ENCODE results near the gene GALNT12. TPM values are rescaled to one million over a fixed set of nuclear protein-coding genes. Genes with fewer than 3 reads are reported as not detected.

Gene GALNT12
- total and polyA plus RNA-seq, 2 experiments from 2014 or later: 14.6 to 23.6 TPM

- no peak overlapping the region for H2AFZ ChIP-seq
- H3K27me3 Mint-ChIP-seq (ENCODE audit: insufficient read depth, low read depth, poor library complexity): no peaks in the 10 kb centered on the region
- H3K36me3 Mint-ChIP-seq (ENCODE audit: low read depth): no peaks in the 10 kb centered on the region
- no peaks in the 10 kb centered on the region for H3K79me2 ChIP-seq (replicated peaks; ENCODE audit: insufficient read depth)
- TF ChIP-seq ZNF114 (CRISPR knock-in tag; IDR thresholded peaks at IDR 0.05) (no peak), STAT1 (IDR thresholded peaks at IDR 0.05; ENCODE audit: unreplicated experiment) (no peak), NANOG (IDR thresholded peaks at IDR 0.05; ENCODE audit: borderline replicate concordance) (no peak), REST (IDR thresholded peaks at IDR 0.05; ENCODE audit: unreplicated experiment) (no peak)
- H3K27ac Mint-ChIP-seq: no peak overlapping the region
- no peak overlapping the region for H3K4me2 ChIP-seq
- H3K36me3 ChIP-seq (ENCODE audit: insufficient read depth): no peaks in the 10 kb centered on the region
- H3K4me1 ChIP-seq (ENCODE audit: insufficient read depth): peaks cover 8% of the 10 kb centered on the region; the same call in 1 of the 2 replicates
- H3K4me1 Mint-ChIP-seq: no peaks in the 10 kb centered on the region
- H3K27me3 ChIP-seq (ENCODE audit: insufficient read depth): no peaks in the 10 kb centered on the region
- ATAC-seq (no peak), DNase-seq (ENCODE audit: low spot score) (no peak)
- no peaks in the 10 kb centered on the region for H3K9me2 ChIP-seq (ENCODE audit: insufficient read depth)
- H3K4me3 Mint-ChIP-seq: no peak overlapping the region
- H3K4me3 ChIP-seq: no peak overlapping the region
- H3F3A ChIP-seq (replicated peaks; ENCODE audit: low read depth): no peaks in the 10 kb centered on the region
- H3K27ac ChIP-seq (ENCODE audit: low read depth): no peak overlapping the region
- H3K9me3 Mint-ChIP-seq: peaks cover 8% of the 10 kb centered on the region; the same call in 2 of the 3 replicates
- no peaks in the 10 kb centered on the region for H4K20me1 ChIP-seq (replicated peaks; ENCODE audit: insufficient read depth)
These were observed 89.2 kb downstream of the GALNT12 start for GRCh38 chr9:98896632-98897031.

- no peaks in the 10 kb centered on the region for H3K9me2 ChIP-seq (ENCODE audit: insufficient read depth)
- no peaks in the 10 kb centered on the region for H3K27me3 Mint-ChIP-seq (ENCODE audit: insufficient read depth, low read depth, poor library complexity)
- H3K4me1 Mint-ChIP-seq: no peaks in the 10 kb centered on the region
- no peaks in the 10 kb centered on the region for H3F3A ChIP-seq (replicated peaks; ENCODE audit: low read depth)
- no peak for DNase-seq (ENCODE audit: low spot score)
- no peaks in the 10 kb centered on the region for H3K27me3 ChIP-seq (ENCODE audit: insufficient read depth)
- peaks cover 8% of the 10 kb centered on the region; the same call in 2 of the 3 replicates for H3K9me3 Mint-ChIP-seq
- H4K20me1 ChIP-seq (replicated peaks; ENCODE audit: insufficient read depth): no peaks in the 10 kb centered on the region
- H3K27ac Mint-ChIP-seq: no peak overlapping the region
- peaks cover 8% of the 10 kb centered on the region; the same call in 1 of the 2 replicates for H3K4me1 ChIP-seq (ENCODE audit: insufficient read depth)
- H3K79me2 ChIP-seq (replicated peaks; ENCODE audit: insufficient read depth): no peaks in the 10 kb centered on the region
- H3K27ac ChIP-seq (ENCODE audit: low read depth): no peak overlapping the region
- H2AFZ ChIP-seq: no peak overlapping the region
- H3K36me3 Mint-ChIP-seq (ENCODE audit: low read depth): no peaks in the 10 kb centered on the region
- no peaks in the 10 kb centered on the region for H3K36me3 ChIP-seq (ENCODE audit: insufficient read depth)
- no peak overlapping the region for H3K4me2 ChIP-seq
- H3K4me3 ChIP-seq: no peak overlapping the region
- no peak for ATAC-seq
- no peak overlapping the region for H3K4me3 Mint-ChIP-seq
- TF ChIP-seq NANOG (IDR thresholded peaks at IDR 0.05; ENCODE audit: borderline replicate concordance) (no peak), ZNF114 (CRISPR knock-in tag; IDR thresholded peaks at IDR 0.05) (no peak), ZNF462 (CRISPR knock-in tag; IDR thresholded peaks at IDR 0.05) (no peak), ETS1 (IDR thresholded peaks at IDR 0.05) (no peak), STAT1 (IDR thresholded peaks at IDR 0.05; ENCODE audit: unreplicated experiment) (no peak), JUNB (IDR thresholded peaks at IDR 0.05; ENCODE audit: unreplicated experiment) (no peak)
These were observed 90.3 kb downstream of the GALNT12 start for GRCh38 chr9:98897745-98898144.
